ENCODE data around the gene GRAMD1B. TPM values are rescaled to one million over a fixed set of nuclear protein-coding genes. Genes with fewer than 3 reads are reported as not detected.

Gene GRAMD1B
- 47.4 and 81.5 TPM in 2 replicates for total RNA-seq
- 15.5 and 25.5 TPM in 2 replicates for polyA plus RNA-seq

- peak; percentile 28 for TF ChIP-seq CTCF (IDR thresholded peaks at IDR 0.05; ENCODE audit: low read depth, low read length)
- peak within 1 kb of the TSS; percentile 76 for H3K4me3 ChIP-seq
- no peaks in the 10 kb centered on the region for H3K27me3 ChIP-seq
- peak; percentile 75 to 94 for DNase-seq (ENCODE audit: low read depth in 1 of 2, low spot score in 1 of 2)
- H3K36me3 ChIP-seq, result peaks cover under 1% of the 10 kb centered on the region
- peak within 1 kb of the TSS; percentile 82 for H3K27ac ChIP-seq
- H3K9me3 ChIP-seq (ENCODE audit: low read depth), result no peaks in the 10 kb centered on the region
- peaks cover 12% of the 10 kb centered on the region for H3K4me1 ChIP-seq (ENCODE audit: low read depth)
Observed at GRCh38 chr11:123429913-123430720, at the start of gene GRAMD1B. TSS of gene GRAMD1B (plus strand) at chr11:123430269. CDS start at chr11:123430793, 524 bp downstream.

- Histone ChIP-seq H3K36me3 (no peaks in the 10 kb centered on the region), H3K27me3 (no peaks in the 10 kb centered on the region), H3K27ac (no peak overlapping the region), H3K9me3 (ENCODE audit: low read depth) (no peaks in the 10 kb centered on the region), H3K4me3 (no peak overlapping the region), H3K4me1 (ENCODE audit: low read depth) (peaks cover 22% of the 10 kb centered on the region)
- no peak for TF ChIP-seq CTCF (IDR thresholded peaks at IDR 0.05; ENCODE audit: low read depth, low read length)
- DNase-seq (ENCODE audit: low read depth in 1 of 2, low spot score in 1 of 2), result no peak
Observed at GRCh38 chr11:123381149-123381548, 48.9 kb upstream of the GRAMD1B start.

- H3K4me3 ChIP-seq, result no peak overlapping the region
- no peak for TF ChIP-seq CTCF (IDR thresholded peaks at IDR 0.05; ENCODE audit: low read depth, low read length)
- no peaks in the 10 kb centered on the region for H3K36me3 ChIP-seq
- DNase-seq (ENCODE audit: low read depth in 1 of 2, low spot score in 1 of 2), result no peak
- H3K9me3 ChIP-seq (ENCODE audit: low read depth), result no peaks in the 10 kb centered on the region
- H3K4me1 ChIP-seq (ENCODE audit: low read depth), result peaks cover 18% of the 10 kb centered on the region
- no peaks in the 10 kb centered on the region for H3K27me3 ChIP-seq
- H3K27ac ChIP-seq, result no peak overlapping the region
Observed at GRCh38 chr11:123381817-123382554, 48.1 kb upstream of the GRAMD1B start.

- peaks cover 16% of the 10 kb centered on the region for H3K4me1 ChIP-seq (ENCODE audit: low read depth)
- H3K9me3 ChIP-seq (ENCODE audit: low read depth), result no peaks in the 10 kb centered on the region
- no peaks in the 10 kb centered on the region for H3K36me3 ChIP-seq
- H3K27me3 ChIP-seq, result no peaks in the 10 kb centered on the region
- H3K4me3 ChIP-seq, result no peak overlapping the region
- no peak for DNase-seq (ENCODE audit: low read depth in 1 of 2, low spot score in 1 of 2)
- H3K27ac ChIP-seq, result no peak overlapping the region
- TF ChIP-seq CTCF (IDR thresholded peaks at IDR 0.05; ENCODE audit: low read depth, low read length), result no peak
Observed at GRCh38 chr11:123382555-123383074, 47.5 kb upstream of the GRAMD1B start.

DNA sequence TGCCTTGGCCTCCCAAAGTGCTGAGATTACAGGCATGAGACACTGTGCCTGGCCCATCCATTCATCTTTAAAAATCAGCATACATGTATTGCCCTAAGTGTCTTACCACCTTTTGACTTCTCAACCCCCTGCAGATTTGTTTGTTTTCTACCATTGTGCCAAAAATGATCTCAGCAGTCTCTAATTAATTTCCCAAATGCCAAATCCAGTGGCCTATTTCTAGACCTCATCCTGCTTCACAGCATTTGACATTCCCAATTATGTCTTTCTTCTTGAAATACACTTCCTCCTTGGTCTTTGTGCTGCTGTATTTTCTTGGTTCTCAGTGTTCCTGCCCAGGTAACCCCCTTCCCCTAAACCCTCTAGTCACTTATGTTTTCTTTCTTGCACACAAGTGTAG lies 46.0 kb upstream of the GRAMD1B start:
- Histone ChIP-seq H3K36me3 (no peaks in the 10 kb centered on the region), H3K4me3 (no peak overlapping the region), H3K27ac (no peak overlapping the region), H3K9me3 (ENCODE audit: low read depth) (no peaks in the 10 kb centered on the region), H3K27me3 (no peaks in the 10 kb centered on the region), H3K4me1 (ENCODE audit: low read depth) (peaks cover 8% of the 10 kb centered on the region)
- TF ChIP-seq CTCF (IDR thresholded peaks at IDR 0.05; ENCODE audit: low read depth, low read length), result no peak
- no peak for DNase-seq (ENCODE audit: low read depth in 1 of 2, low spot score in 1 of 2)

Measured in cardiac muscle cell (in vitro differentiated cells and primary cell).